GM12878 (cell line): Measurements from ENCODE around the gene NXN. TPM values are rescaled to one million over a fixed set of nuclear protein-coding genes. Genes with fewer than 3 reads are reported as not detected.

ENCODE experiments used
- ATAC-seq: fragments of 200-7000 bp; cut with Tn5 transposase; 3 replicates; pipeline ENCODE4 v1.9.1; 2020; ENCODE audit warnings: mild to moderate bottlenecking, moderate library complexity
- BruUV-seq: library from RNA; stranded (reverse); fragments of 400-500 nt; replicated peaks from 2 replicates; lab custom pipeline; 2021; lab: Mats Ljungman, UMichigan
- CTCF ChIA-PET: fragments of 300-600 bp; sonication (Branson Sonifier 250); formaldehyde crosslinking; extraction: SDS; loops from one replicate; lab custom pipeline; 2021; ENCODE audit warnings: inconsistent platforms; lab: Yijun Ruan, JAX
- POLR2A ChIA-PET: fragments of 350-600 bp; formaldehyde crosslinking; extraction: SDS; loops from one replicate; lab custom pipeline; 2021; ENCODE audit warnings: inconsistent platforms; lab: Charles Lee
- RAD21 ChIA-PET: fragments of 300-600 bp; sonication (Branson Sonifier 250); formaldehyde crosslinking; loops from one replicate; lab custom pipeline; 2023; ENCODE audit warnings: antibody characterized with exemption; ENCODE audit not compliant: unreplicated experiment; lab: Charles Lee
- SMC1A ChIA-PET: fragments of 300-600 bp; sonication (Branson Sonifier 250); formaldehyde crosslinking; loops from one replicate; lab custom pipeline; 2023; ENCODE audit not compliant: unreplicated experiment, uncharacterized antibody; lab: Charles Lee
- DNase-seq: peaks from one replicate; pipeline ENCODE4 v3.0.0-alpha.2; 2011; ENCODE audit warnings: low read depth, low spot score
- FAIRE-seq: peaks from 3 replicates; lab custom pipeline; 2011; peaks lifted over from hg19 to GRCh38; lab: Jason Lieb, UNC
- H2AFZ ChIP-seq: 2 replicates; pipeline ENCODE4 v1.6.0; 2011; ENCODE audit warnings: low read depth, low read length, control low read depth; ENCODE audit not compliant: control insufficient read depth
- H3K27ac ChIP-seq: 2 replicates; pipeline ENCODE4 v1.5.1; 2011; ENCODE audit warnings: control low read depth; ENCODE audit not compliant: control insufficient read depth, insufficient read depth
- H3K27me3 ChIP-seq, 2 experiments: replicated peaks in 1 of 2; 2 replicates each; pipeline versions ENCODE4 v1.6.0 to v1.6.1; 2011; ENCODE audit warnings: low read length in 1 of 2; ENCODE audit not compliant: control insufficient read depth in 2 of 2, insufficient read depth in 2 of 2
- H3K36me3 ChIP-seq, 2 experiments: 2 replicates each; pipeline ENCODE4 v1.5.1; 2011; ENCODE audit warnings: low read length in 1 of 2; ENCODE audit not compliant: control insufficient read depth in 2 of 2, insufficient read depth in 2 of 2
- H3K4me1 ChIP-seq: 2 replicates; pipeline ENCODE4 v1.6.1; 2011; ENCODE audit warnings: mild to moderate bottlenecking, low read length, moderate library complexity, mixed read lengths; ENCODE audit not compliant: control insufficient read depth, insufficient read depth
- H3K4me2 ChIP-seq: 2 replicates; pipeline ENCODE4 v1.6.0; 2011; ENCODE audit warnings: control low read depth; ENCODE audit not compliant: control insufficient read depth, insufficient read depth
- H3K4me3 ChIP-seq: fragments of 200-600 bp; sonication (generic); 2 replicates; pipeline ENCODE4 v1.5.1; 2016
- H3K79me2 ChIP-seq: 2 replicates; pipeline ENCODE4 v1.6.0; 2011; ENCODE audit warnings: low read length; ENCODE audit not compliant: control insufficient read depth, insufficient read depth
- H3K9ac ChIP-seq: 2 replicates; pipeline ENCODE4 v1.8.0; 2011; ENCODE audit warnings: low read length, control low read depth, mixed read lengths; ENCODE audit not compliant: control insufficient read depth, insufficient read depth
- H3K9me3 ChIP-seq: replicated peaks from 3 replicates; pipeline ENCODE4 v1.5.1; 2011; ENCODE audit warnings: mild to moderate bottlenecking, low read length; ENCODE audit not compliant: control insufficient read depth, insufficient read depth
- H4K20me1 ChIP-seq: 2 replicates; pipeline ENCODE4 v1.6.0; 2011; ENCODE audit not compliant: control insufficient read depth, insufficient read depth
- CHD1 ChIP-seq: IDR thresholded peaks from 2 replicates; pipeline ENCODE4 v1.6.1; 2012; ENCODE audit warnings: low read depth, low read length, improper control_type of control experiment
- CTCF ChIP-seq, 3 experiments: IDR thresholded peaks in 2 of 3; conservative IDR thresholded peaks in 1 of 3; 2 replicates each; pipeline ENCODE4 v1.5.1; 2011; ENCODE audit warnings: low read depth in 3 of 3, low read length in 3 of 3, mild to moderate bottlenecking in 3 of 3, control low read depth in 2 of 3, moderate library complexity in 2 of 3, inconsistent platforms in 1 of 3, mixed read lengths in 1 of 3; ENCODE audit not compliant: control insufficient read depth in 2 of 3, insufficient read depth in 1 of 3; ENCODE audit errors: extremely low read depth in 1 of 3
- HDAC2 ChIP-seq: fragments of 200-600 bp; sonication (generic); IDR thresholded peaks from 2 replicates; pipeline ENCODE4 v1.6.1; 2017
- NFYB ChIP-seq: IDR thresholded peaks from 2 replicates; pipeline ENCODE4 v1.6.1; 2011; ENCODE audit warnings: low read depth, mild to moderate bottlenecking, low read length, improper control_type of control experiment, moderate library complexity; ENCODE audit not compliant: insufficient read depth
- SMAD1 ChIP-seq: fragments of 450-650 bp; IDR thresholded peaks from 2 replicates; pipeline ENCODE4 v1.6.1; 2018; ENCODE audit warnings: mild to moderate bottlenecking, low read depth; ENCODE audit not compliant: partially characterized antibody
- ZBTB4 ChIP-seq: fragments of 450-650 bp; formaldehyde crosslinking; IDR thresholded peaks from 2 replicates; pipeline ENCODE4 v1.4.0; 2022; ENCODE audit warnings: mild to moderate bottlenecking, moderate library complexity
- WGBS: methylation state at CpG from one replicate; pipeline ENCODE4 v1.1.6; 2016; ENCODE audit warnings: low lambda C conversion rate; ENCODE audit not compliant: insufficient replicate concordance, insufficient coverage; ENCODE audit errors: missing lambda C conversion rate; 5-methylcytosine and 5-hydroxymethylcytosine counted together
- in situ Hi-C: fragments of 300-500 bp; cut with MboI; formaldehyde crosslinking; loops from 9 replicates; pipeline ENCODE4 v1.14.3; 2018; ENCODE audit warnings: mixed read lengths
- intact Hi-C: fragments of 100-400 bp; cut with micrococcal nuclease; formaldehyde crosslinking; loops from one replicate; pipeline ENCODE4 v1.14.2; 2022; ENCODE audit not compliant: unreplicated experiment
- polyA plus RNA-seq, 11 experiments: library from polyadenylated mRNA; depleted of rRNA in 4 of 11; unstranded in 6 of 11; stranded (reverse) in 5 of 11; fragments of >200 nt; fragmentation: Nextera tagmentation in 4 of 11; fragmentation: Illumina TruSeq in 1 of 11; extraction: Ambion mirVana in 4 of 11; extraction: Trizol in 1 of 11; gene quantifications; 1 replicate in 1 of 11; 2 replicates in 10 of 11; pipeline versions ENCODE4 v1.2.1 to v1.2.3, GENCODE V29; 2011 to 2016; ENCODE audit warnings: inconsistent platforms in 2 of 11, missing spikeins in 2 of 11, low read depth in 1 of 11
- total RNA-seq, 4 experiments: library from RNA; depleted of rRNA in 3 of 4; stranded (reverse); fragments of >200 nt in 3 of 4; fragmentation: Illumina TruSeq in 1 of 4; extraction: Trizol in 1 of 4; gene quantifications; 2 replicates each; pipeline versions ENCODE4 v1.2.1 to v1.2.3, GENCODE V29; 2013 to 2021
- TF ChIP-seq, protein P1 (sequence below): fragments of 450-650 bp; formaldehyde crosslinking; IDR thresholded peaks from 2 replicates; pipeline ENCODE4 v1.4.0; 2020; ENCODE audit warnings: mild to moderate bottlenecking, moderate library complexity

NXN gene
- total and polyA plus RNA-seq, 10 of the 15 experiments (the other 5 are each of a cell fraction or from before 2014, with no cell fraction given) = 0.04 to 1.2 (median 0.30) TPM

- no peak for TF ChIP-seq HDAC2
These were observed 9.7 kb downstream of the NXN start (continued) for GRCh38 chr17:969811-970355.

DNA sequence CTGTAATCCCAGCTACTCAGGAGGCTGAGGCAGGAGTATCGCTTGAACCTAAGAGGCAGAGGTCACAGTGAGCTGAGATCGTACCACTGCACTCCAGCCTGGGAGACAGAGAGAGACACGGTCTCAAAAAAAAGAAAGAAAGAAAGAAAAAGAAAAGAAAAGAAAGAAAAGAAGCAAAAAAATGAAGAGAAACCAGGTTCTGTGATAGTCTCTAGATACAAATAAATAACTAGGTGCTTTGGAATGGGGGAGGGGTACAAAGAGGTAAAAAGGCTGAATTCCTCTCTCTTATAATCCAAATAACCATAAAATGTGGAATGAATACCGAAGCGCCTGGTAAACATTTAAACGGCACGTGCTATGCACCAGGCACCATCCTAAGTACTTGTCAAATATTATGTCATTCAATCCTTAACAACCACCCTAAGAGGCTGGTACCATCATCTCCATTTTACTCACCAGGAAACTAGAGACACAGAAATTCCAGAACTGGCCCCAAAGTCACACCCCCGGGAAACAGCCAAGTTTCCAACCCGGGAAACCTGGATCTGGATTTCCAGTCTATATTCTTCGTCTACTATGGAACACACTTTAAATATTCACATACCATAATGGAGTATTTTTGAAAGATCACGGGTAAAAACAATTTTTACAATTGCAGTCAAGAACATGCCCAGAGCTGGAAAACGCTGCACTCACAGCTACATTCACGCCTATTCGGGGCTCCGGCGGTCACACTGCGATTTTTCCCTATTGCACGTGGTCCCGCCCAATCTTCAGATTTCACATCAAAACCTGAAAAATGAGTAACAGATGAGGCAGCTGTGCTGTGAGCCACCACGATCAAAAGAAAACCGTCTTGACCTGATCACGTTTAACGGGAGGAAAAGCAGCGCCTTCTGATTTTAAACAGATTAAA lies 10.5 kb downstream of the NXN start:
- no TSS peak for BruUV-seq
- Histone ChIP-seq H3K4me1 (no peaks in the 10 kb centered on the region), H3K9me3 (no peaks in the 10 kb centered on the region), H3K79me2 (no peaks in the 10 kb centered on the region), H3K36me3 (no peaks in the 10 kb centered on the region), H3K27me3 (peaks cover 0 to 2% of the 10 kb centered on the region in 2 experiments; a peak in 1 of 4 replicates), H4K20me1 (no peaks in the 10 kb centered on the region), H3K27ac (no peak overlapping the region), H3K4me3 (no peak overlapping the region), H2AFZ (no peak overlapping the region), H3K9ac (no peak overlapping the region), H3K4me2 (no peak overlapping the region)
- in situ Hi-C loops = no loop called here
- ChIA-PET CTCF (interaction anchor here (1.3 kb wide), 1 partner anchor 11 kb away, joined by 3 read pairs; no protein-coding TSS in a partner anchor), SMC1A (no interaction called here), RAD21 (no interaction called here), POLR2A (no interaction called here)
- no peak for ATAC-seq
- no peak for FAIRE-seq
- no peak for DNase-seq
- 71% methylated on average over 24 of the region's 24 CpGs for WGBS
- intact Hi-C loops = no loop called here
- TF ChIP-seq CTCF (IDR thresholded peaks at IDR 0.05 in 2 of 3, conservative IDR thresholded peaks at IDR 0.05 in 1 of 3; ENCODE audit: control insufficient read depth in 2 of 3, extremely low read depth in 1 of 3, insufficient read depth in 1 of 3, low read depth in 3 of 3, low read length in 3 of 3) (no peak), SMAD1 (no peak), ZBTB4 (CRISPR knock-in tag) (no peak), CHD1 (no peak), NFYB (no peak)
- TF ChIP-seq, protein P1, sequence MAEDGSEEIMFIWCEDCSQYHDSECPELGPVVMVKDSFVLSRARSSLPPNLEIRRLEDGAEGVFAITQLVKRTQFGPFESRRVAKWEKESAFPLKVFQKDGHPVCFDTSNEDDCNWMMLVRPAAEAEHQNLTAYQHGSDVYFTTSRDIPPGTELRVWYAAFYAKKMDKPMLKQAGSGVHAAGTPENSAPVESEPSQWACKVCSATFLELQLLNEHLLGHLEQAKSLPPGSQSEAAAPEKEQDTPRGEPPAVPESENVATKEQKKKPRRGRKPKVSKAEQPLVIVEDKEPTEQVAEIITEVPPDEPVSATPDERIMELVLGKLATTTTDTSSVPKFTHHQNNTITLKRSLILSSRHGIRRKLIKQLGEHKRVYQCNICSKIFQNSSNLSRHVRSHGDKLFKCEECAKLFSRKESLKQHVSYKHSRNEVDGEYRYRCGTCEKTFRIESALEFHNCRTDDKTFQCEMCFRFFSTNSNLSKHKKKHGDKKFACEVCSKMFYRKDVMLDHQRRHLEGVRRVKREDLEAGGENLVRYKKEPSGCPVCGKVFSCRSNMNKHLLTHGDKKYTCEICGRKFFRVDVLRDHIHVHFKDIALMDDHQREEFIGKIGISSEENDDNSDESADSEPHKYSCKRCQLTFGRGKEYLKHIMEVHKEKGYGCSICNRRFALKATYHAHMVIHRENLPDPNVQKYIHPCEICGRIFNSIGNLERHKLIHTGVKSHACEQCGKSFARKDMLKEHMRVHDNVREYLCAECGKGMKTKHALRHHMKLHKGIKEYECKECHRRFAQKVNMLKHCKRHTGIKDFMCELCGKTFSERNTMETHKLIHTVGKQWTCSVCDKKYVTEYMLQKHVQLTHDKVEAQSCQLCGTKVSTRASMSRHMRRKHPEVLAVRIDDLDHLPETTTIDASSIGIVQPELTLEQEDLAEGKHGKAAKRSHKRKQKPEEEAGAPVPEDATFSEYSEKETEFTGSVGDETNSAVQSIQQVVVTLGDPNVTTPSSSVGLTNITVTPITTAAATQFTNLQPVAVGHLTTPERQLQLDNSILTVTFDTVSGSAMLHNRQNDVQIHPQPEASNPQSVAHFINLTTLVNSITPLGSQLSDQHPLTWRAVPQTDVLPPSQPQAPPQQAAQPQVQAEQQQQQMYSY = no peak
